ENCODE measurements around the gene NUP62. TPM values are rescaled to one million over a fixed set of nuclear protein-coding genes. Genes with fewer than 3 reads are reported as not detected.

NUP62 gene
- total RNA-seq, 4 donors from 2014 or later, result 25.8 to 29.2 (median 27.6) TPM

DNA sequence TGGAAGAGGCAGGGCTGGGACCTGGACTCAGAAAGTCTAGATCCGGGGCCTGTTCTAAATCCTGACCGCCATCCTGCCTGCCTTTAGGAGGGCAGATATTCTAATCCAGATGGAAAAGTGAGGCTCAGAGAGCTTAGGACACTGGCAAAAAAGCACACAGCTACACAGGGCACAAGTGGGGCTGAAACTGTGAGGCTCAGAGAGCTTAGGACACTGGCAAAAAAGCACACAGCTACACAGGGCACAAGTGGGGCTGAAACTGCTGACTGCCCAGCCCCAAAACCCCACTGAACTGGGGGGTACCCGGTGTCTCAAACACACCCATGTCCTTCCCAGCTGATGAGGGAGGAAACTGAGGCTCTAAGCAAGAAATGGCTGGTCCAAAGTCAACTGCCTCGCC is 54.1 kb downstream of the NUP62 start:
- TF ChIP-seq CTCF (IDR thresholded peaks at IDR 0.05; ENCODE audit: low read depth), result no peak

- TF ChIP-seq CTCF (IDR thresholded peaks at IDR 0.05; ENCODE audit: low read depth), result no peak
Measured at GRCh38 chr19:49874503-49875157, 54.7 kb downstream of the NUP62 start.

- no peak for TF ChIP-seq CTCF (IDR thresholded peaks at IDR 0.05; ENCODE audit: low read depth)
Measured at GRCh38 chr19:49873834-49874233, 55.5 kb downstream of the NUP62 start.

- TF ChIP-seq CTCF (IDR thresholded peaks at IDR 0.05; ENCODE audit: low read depth), result no peak
Measured at GRCh38 chr19:49873129-49873521, 56.2 kb downstream of the NUP62 start.

DNA sequence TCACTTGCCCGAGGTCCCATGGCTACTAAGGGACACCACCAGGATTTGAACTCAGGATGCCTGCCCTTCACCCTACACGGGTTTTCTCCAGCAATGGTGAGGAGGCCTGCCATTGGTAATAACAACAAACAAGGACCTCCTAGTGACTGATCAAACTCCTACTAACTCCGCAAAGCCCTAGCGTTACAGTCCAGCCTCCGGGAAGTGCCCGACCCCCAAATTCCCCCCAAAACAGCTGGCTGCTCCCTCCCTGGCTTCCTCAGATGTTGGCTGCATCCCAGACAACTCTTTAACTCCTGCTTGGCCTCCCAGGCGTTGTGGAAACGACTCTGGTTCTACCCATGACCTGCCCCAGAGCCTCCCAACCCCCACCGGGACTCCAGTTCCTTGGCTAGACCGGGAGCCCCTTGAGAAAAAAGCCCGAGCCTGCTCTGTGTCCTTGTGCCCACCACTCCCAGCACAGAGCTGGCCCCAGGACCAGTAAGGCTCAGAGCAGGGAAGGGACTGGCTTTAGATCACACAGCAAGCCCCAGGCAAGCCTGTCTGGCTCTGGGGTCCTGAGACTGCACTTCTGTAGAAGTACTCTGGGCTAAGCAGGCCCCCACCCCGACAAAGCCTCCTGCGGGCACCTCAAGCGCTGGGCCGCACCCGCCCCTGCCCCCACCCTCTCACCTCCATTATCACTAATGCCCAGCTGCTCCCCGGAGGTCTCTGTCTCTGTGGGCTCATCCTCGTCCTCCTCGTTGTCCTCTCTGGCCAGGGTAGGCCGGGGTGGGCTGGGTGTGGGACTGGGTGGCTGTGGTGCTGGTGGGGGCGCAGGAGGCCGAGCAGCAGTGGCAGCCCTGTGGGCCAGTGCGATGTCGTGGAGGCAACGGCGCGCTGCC is 56.8 kb downstream of the NUP62 start:
- no peak for TF ChIP-seq CTCF (IDR thresholded peaks at IDR 0.05; ENCODE audit: low read depth)

DNA sequence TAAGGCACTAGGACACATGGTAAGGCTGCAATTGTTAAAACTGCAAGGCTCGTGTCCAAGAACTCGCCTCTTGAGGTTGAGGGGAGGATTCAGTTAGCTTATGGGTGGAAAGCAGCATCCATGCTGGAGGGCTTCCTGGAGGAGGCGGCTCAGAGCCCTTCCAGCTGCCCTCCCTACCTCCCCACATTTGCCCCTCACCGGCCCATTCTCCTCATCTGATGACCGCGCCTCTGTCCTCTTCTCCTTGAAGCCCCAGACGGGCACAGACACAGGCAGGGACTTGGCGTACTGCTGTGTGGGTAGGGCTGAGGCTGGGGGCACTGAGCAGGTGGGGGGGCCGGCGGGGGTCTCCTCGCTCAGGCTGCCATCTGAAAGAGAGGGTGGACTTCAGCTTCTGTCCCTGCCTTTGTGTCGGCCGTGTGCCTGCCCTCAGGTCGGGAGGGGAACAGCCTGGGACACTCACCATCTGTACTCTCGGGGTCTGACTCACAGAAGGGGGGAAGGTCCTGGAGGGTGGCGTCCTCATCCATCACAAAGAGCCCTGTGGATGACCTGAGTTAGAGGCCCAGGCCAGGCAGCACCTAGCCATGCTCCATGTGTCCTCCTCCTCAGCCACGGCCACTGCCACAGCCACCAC is 57.8 kb downstream of the NUP62 start:
- no peak for TF ChIP-seq CTCF (IDR thresholded peaks at IDR 0.05; ENCODE audit: low read depth)

DNA sequence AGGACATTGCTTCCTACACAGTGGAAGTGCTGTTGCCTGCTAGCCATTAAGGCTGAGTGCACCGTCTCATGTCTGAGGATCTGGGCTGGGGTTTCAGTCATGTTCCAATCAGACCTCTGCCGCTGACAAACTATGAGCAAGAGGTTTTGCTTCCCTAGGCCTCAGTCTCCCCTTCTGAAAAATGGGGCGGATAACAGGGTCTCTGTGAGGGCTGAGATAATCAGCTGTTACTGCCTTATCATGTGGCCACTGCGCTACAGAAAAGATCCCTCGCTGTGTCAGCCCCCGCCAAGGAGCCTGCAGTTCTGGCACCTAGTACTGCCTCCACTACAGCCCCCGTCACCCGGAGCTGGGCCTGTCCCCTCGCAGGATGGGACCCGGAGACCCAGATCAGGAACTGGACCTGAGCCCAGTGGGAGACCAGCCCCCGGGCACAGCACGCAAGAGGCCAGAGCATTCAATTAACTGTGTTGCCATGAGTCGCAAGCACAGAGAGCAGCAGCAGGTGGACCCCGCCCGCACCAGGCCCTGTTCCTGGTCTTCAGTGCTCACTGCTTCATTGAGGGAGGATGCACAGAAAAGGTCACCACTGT is 58.9 kb downstream of the NUP62 start:
- TF ChIP-seq CTCF (IDR thresholded peaks at IDR 0.05; ENCODE audit: low read depth), result no peak

Data from subcutaneous adipose tissue (tissue), 4 donors.